T-cell (primary cell): ENCODE measurements around the gene MAZ. TPM values are rescaled to one million over a fixed set of nuclear protein-coding genes. Genes with fewer than 3 reads are reported as not detected.
"Not testable (repeated sequence)": the region's sequence is repeated elsewhere in the genome, so short reads cannot be mapped to it uniquely, and the experiment has no call there.

Source experiments
- ATAC-seq, 4 experiments: fragments of 200-7000 bp in 3 of 4; fragments of 150-1000 bp in 1 of 4; cut with Tn5 transposase; replicated peaks in 1 of 4; 1 replicate in 3 of 4; 2 replicates in 1 of 4; pipeline ENCODE4 v1.10.0; 2021; ENCODE audit warnings: moderate library complexity in 3 of 4, mild to moderate bottlenecking in 2 of 4, moderate number of reproducible peaks in 1 of 4
- CTCF ChIA-PET, 2 donors: fragments of 300-600 bp; sonication (Branson Sonifier 250); formaldehyde crosslinking; loops; one replicate each; lab custom pipeline; 2022; ENCODE audit warnings: antibody characterized with exemption in 2 of 2; lab: Charles Lee
- POLR2A ChIA-PET, 2 donors: fragments of 300-600 bp; sonication (Branson Sonifier 250); formaldehyde crosslinking; loops; one replicate each; lab custom pipeline; 2022; ENCODE audit warnings: antibody characterized with exemption in 2 of 2; lab: Charles Lee
- DNase-seq, 35 experiments: peaks; one replicate each; pipeline versions ENCODE4 v3.0.0 to v3.0.0-alpha.2; 2013 to 2023
- H3K27ac ChIP-seq: one replicate; pipeline ENCODE4 v1.5.1; 2013; ENCODE audit warnings: low read length
- H3K27me3 ChIP-seq, 2 experiments: replicated peaks in 1 of 2; 1 replicate in 1 of 2; 2 replicates in 1 of 2; pipeline versions ENCODE4 v1.6.1 to v1.7.0; 2013; ENCODE audit warnings: low read length in 1 of 2, mixed read lengths in 1 of 2; ENCODE audit not compliant: control insufficient read depth in 2 of 2, insufficient read depth in 2 of 2; ENCODE audit errors: extremely low read depth in 1 of 2
- H3K36me3 ChIP-seq, 2 donors: 1 replicate in 1 of 2; 2 replicates in 1 of 2; pipeline versions ENCODE4 v1.6.1 to v1.7.0; 2013; ENCODE audit warnings: low read length in 1 of 2; ENCODE audit not compliant: control insufficient read depth in 2 of 2, insufficient read depth in 1 of 2; ENCODE audit errors: extremely low read depth in 1 of 2
- H3K4me1 ChIP-seq, 2 experiments: 1 replicate in 1 of 2; 2 replicates in 1 of 2; pipeline versions ENCODE4 v1.6.1 to v1.7.0; 2013; ENCODE audit warnings: low read length in 2 of 2, mixed read lengths in 1 of 2; ENCODE audit not compliant: insufficient read depth in 2 of 2, control insufficient read depth in 1 of 2; ENCODE audit errors: extremely low read depth in 1 of 2
- H3K4me3 ChIP-seq, 2 donors: 1 replicate in 1 of 2; 2 replicates in 1 of 2; pipeline versions ENCODE4 v1.5.1 to v1.7.0; 2013; ENCODE audit warnings: mild to moderate bottlenecking in 2 of 2, low read length in 1 of 2, moderate library complexity in 1 of 2; ENCODE audit not compliant: control insufficient read depth in 1 of 2; ENCODE audit errors: extremely low read depth in 1 of 2
- H3K9me3 ChIP-seq: 2 replicates; pipeline ENCODE4 v1.7.0; 2013
- H3K27ac Mint-ChIP-seq, 2 donors: one replicate each; pipeline ENCODE4 v1.8.0; 2020 to 2021; ENCODE audit warnings: mild to moderate bottlenecking in 2 of 2, mixed read lengths in 2 of 2
- H3K27me3 Mint-ChIP-seq, 2 donors: one replicate each; pipeline ENCODE4 v1.8.0; 2021 to 2022; ENCODE audit warnings: mixed read lengths in 2 of 2
- H3K36me3 Mint-ChIP-seq: one replicate; pipeline ENCODE4 v1.8.0; 2021; ENCODE audit warnings: mixed read lengths
- H3K4me1 Mint-ChIP-seq, 3 donors: one replicate each; pipeline ENCODE4 v1.8.0; 2020 to 2022; ENCODE audit warnings: mixed read lengths in 3 of 3, mild to moderate bottlenecking in 1 of 3
- H3K4me3 Mint-ChIP-seq, 3 donors: one replicate each; pipeline ENCODE4 v1.8.0; 2020 to 2022; ENCODE audit warnings: mild to moderate bottlenecking in 3 of 3, mixed read lengths in 3 of 3, moderate library complexity in 3 of 3
- H3K9me3 Mint-ChIP-seq, 3 donors: one replicate each; pipeline ENCODE4 v1.8.0; 2020 to 2022; ENCODE audit warnings: mixed read lengths in 3 of 3
- WGBS: methylation state at CpG from one replicate; pipeline ENCODE4 v1.1.5; 2013; ENCODE audit warnings: missing lambda C conversion rate; ENCODE audit not compliant: insufficient coverage; 5-methylcytosine and 5-hydroxymethylcytosine counted together
- total RNA-seq, 35 experiments: library from RNA in 6 of 35; stranded (reverse) in 6 of 35; fragments of 120-200 nt in 1 of 35; gene quantifications; one replicate each; pipeline versions ENCODE4 v1.2.1 to v1.2.4 and lab custom pipeline; 2013 to 2026

MAZ gene
- total RNA-seq, 5 donors from 2014 or later (not counting 1 experiment from before 2014, with no cell fraction given), result 240 to 326 (median 305) TPM

DNA sequence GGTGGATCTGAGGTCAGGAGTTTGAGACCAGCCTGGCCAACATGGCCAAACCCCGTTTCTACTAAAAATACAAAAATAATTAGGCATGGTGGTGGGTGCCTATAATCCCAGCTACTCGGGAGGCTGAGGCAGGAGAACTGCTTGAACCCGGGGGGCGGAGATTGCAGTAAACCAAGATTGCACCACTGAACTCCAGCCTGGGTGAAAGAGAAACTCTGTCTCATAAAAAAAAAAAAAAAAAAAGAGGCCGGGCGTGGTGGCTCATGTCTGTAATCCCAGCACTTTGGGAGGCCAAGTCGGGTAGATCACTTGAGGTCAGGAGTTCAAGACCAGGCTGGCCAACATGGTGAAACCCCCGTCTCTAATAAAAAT lies 45.1 kb upstream of the MAZ start:
- H3K36me3 Mint-ChIP-seq, H3K27ac ChIP-seq, H3K9me3 ChIP-seq, H3K27ac Mint-ChIP-seq, H3K9me3 Mint-ChIP-seq, H3K27me3 ChIP-seq, DNase-seq, H3K4me3 ChIP-seq, H3K36me3 ChIP-seq, ATAC-seq, H3K4me3 Mint-ChIP-seq, H3K27me3 Mint-ChIP-seq: not testable (repeated sequence)
- ChIA-PET POLR2A (interaction anchor here in 1 of 2 donors (0.7 to 1.2 kb wide), 3 partner anchors 15 to 26 kb away, joined by 4 to 5 read pairs (median 4); no protein-coding TSS in a partner anchor), CTCF (interaction anchor here (0.6 to 0.7 kb wide), 2 partner anchors 18 to 41 kb away, joined by 4 to 7 read pairs; no protein-coding TSS in a partner anchor)
- peaks cover 16 to 27% of the 10 kb centered on the region in 2 experiments for H3K4me1 ChIP-seq
- H3K4me1 Mint-ChIP-seq, result peaks cover 27 to 42% (median 39%) of the 10 kb centered on the region in 3 donors
- 100% methylated on average over 2 of the region's 8 CpGs for whole genome bisulfite sequencing

DNA sequence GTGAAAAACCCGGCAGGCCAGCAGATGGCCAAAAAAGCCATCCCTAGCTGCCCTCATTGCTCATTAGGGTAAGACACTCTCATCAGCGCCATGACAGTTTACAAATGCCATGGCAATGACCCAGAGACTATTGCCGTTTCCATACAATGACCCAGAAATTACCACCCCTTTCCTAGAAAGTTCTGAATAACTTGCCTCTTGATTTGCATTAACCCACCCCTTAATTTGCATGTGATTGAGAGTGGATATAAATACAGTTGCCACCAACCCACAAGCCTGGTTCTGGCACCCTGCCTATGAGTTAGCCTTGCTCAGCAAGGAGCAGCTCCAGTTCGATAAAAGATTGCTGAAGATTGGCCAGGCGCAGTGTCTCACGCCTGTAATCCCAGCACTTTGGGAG lies 44.4 kb upstream of the MAZ start:
- Mint-ChIP-seq H3K27me3 (no peaks in the 10 kb centered on the region), H3K4me1 (peaks cover 21 to 36% (median 33%) of the 10 kb centered on the region in 3 donors), H3K36me3 (no peaks in the 10 kb centered on the region), H3K9me3 (no peaks in the 10 kb centered on the region), H3K4me3 (no peak overlapping the region), H3K27ac (no peak overlapping the region)
- Histone ChIP-seq H3K36me3 (no peaks in the 10 kb centered on the region), H3K9me3 (no peaks in the 10 kb centered on the region), H3K27ac (no peak overlapping the region), H3K4me1 (peaks cover 11 to 22% of the 10 kb centered on the region in 2 experiments), H3K27me3 (no peaks in the 10 kb centered on the region), H3K4me3 (no peak overlapping the region)
- ATAC-seq, result no peak
- WGBS, result 100% methylated on average over 1 of the region's 6 CpGs
- no peak for DNase-seq
- ChIA-PET POLR2A (interaction anchor here in 1 of 2 donors (0.6 to 0.7 kb wide), 2 partner anchors 27 to 41 kb away, joined by 3 to 4 read pairs; no protein-coding TSS in a partner anchor), CTCF (interaction anchor here (0.6 to 0.7 kb wide), 3 partner anchors 33 to 40 kb away, joined by 3 to 10 read pairs (median 7); no protein-coding TSS in a partner anchor)

DNA sequence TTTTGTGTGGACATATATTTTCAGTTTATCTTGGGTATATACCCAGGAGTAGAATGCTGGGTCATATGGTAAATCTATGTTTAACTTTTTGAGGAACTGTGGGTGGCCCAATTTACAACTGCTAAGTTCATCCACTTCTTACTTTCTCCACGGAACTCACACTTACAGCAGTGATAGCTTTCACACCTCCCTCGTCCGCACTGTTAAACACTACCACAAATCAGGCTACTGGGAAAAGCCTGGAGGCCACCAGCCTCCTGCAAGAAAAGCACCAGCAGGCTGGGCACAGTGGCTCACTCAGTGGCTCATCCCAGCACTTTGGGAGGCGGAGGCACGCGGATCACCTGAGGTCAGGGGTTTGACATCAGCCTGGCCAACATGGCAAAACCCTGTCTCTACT lies 43.0 kb upstream of the MAZ start:
- DNase-seq, result no peak
- H3K4me1 Mint-ChIP-seq, result peaks cover 9 to 31% (median 22%) of the 10 kb centered on the region in 3 donors
- ChIA-PET POLR2A (interaction anchor here in 1 of 2 donors (0.6 kb wide), 1 partner anchor 17 kb away, joined by 5 read pairs; no protein-coding TSS in a partner anchor), CTCF (no interaction called here)
- peak in 1 of 4 experiments; percentile 6 for ATAC-seq
- Histone ChIP-seq H3K4me1 (peaks cover 3 to 8% of the 10 kb centered on the region in 2 experiments), H3K27ac (no peak overlapping the region), H3K27me3 (no peaks in the 10 kb centered on the region), H3K9me3 (no peaks in the 10 kb centered on the region), H3K4me3 (no peak overlapping the region), H3K36me3 (no peaks in the 10 kb centered on the region)
- no peaks in the 10 kb centered on the region for H3K9me3 Mint-ChIP-seq
- WGBS, result 81% methylated on average over 3 of the region's 6 CpGs
- no peak overlapping the region for H3K27ac Mint-ChIP-seq
- H3K36me3 Mint-ChIP-seq, result no peaks in the 10 kb centered on the region
- no peaks in the 10 kb centered on the region for H3K27me3 Mint-ChIP-seq
- peak overlapping the region in 1 of 3 donors; percentile 53 for H3K4me3 Mint-ChIP-seq

DNA sequence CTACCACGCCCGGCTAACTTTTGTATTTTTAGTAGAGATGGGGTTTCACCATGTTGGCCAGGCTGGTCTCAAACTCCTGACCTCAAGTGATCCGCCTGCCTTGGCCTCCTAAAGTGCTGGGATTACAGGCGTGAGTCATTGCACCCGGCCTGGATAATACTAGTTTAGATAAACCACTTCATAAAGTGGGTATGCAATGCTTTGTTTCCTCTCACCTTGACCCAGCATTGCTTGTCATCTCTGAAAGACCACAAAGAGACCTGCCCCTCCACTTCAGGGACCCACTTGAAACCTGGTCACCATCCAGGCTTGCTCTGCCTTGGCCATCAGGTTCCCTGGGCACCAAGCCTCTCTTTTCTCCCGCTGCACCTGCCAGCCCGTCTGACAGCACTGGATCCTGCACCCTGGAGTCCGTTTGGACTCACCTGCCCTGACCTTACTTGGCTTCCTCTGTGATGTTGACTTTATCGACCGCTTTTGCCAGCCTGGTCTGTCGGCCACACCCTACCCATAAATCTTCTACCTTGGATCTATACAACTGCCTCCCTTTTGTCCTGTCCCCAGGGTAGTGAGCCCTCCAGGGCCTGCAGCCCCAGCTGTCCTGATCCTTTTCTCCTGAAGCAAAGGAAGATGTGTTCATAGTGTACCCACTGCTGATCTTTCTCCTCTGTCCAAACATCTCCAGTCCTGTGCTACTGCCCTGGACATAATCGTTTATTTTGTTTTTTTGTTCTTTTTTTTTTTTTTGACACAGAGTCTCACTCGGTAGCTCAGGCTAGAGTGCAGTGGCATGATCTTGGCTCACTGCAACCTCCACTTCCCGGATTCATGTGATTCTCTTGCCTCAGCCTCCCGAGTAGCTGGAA lies 40.9 kb upstream of the MAZ start:
- no peaks in the 10 kb centered on the region for H3K27me3 Mint-ChIP-seq
- H3K27ac ChIP-seq, result no peak overlapping the region
- H3K9me3 ChIP-seq, result no peaks in the 10 kb centered on the region
- no peak overlapping the region for H3K4me3 Mint-ChIP-seq
- H3K36me3 ChIP-seq, result no peaks in the 10 kb centered on the region
- H3K4me3 ChIP-seq, result no peak overlapping the region
- no peaks in the 10 kb centered on the region for H3K9me3 Mint-ChIP-seq
- H3K36me3 Mint-ChIP-seq, result no peaks in the 10 kb centered on the region
- POLR2A ChIA-PET, result no interaction called here
- CTCF ChIA-PET, result interaction anchor here in 1 of 2 donors (0.6 to 1.4 kb wide), 2 partner anchors 11 to 74 kb away, joined by 5 read pairs; no protein-coding TSS in a partner anchor
- peaks cover 7 to 30% (median 22%) of the 10 kb centered on the region in 3 donors for H3K4me1 Mint-ChIP-seq
- no peak for DNase-seq
- H3K27me3 ChIP-seq, result no peaks in the 10 kb centered on the region
- ATAC-seq, result no peak
- 91% methylated on average over 11 of the region's 15 CpGs for WGBS
- no peak overlapping the region for H3K27ac Mint-ChIP-seq
- H3K4me1 ChIP-seq, result peaks cover 0 to 3% of the 10 kb centered on the region in 2 experiments

DNA sequence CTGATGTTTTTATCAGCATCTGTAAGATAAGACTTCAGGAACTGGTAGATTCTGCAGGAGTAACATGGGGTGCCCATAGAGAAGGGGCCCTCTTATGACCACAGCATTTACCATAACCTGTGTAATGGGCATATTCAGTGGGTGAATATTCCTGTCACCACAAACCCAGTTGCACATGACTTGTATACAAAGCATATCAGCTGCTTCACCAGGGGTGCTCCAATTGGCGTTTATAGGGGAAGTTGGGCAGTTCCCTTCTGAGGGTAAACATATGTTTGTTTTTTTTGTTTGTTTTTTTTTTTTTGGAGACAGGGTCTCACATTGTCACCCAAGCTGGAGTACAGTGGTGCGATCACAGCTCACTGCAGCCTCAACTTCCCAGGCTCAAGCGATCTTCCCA lies 39.8 kb upstream of the MAZ start:
- CTCF ChIA-PET, result no interaction called here
- no CpG with 5 or more reads among the region's 3 CpGs for whole genome bisulfite sequencing

DNA sequence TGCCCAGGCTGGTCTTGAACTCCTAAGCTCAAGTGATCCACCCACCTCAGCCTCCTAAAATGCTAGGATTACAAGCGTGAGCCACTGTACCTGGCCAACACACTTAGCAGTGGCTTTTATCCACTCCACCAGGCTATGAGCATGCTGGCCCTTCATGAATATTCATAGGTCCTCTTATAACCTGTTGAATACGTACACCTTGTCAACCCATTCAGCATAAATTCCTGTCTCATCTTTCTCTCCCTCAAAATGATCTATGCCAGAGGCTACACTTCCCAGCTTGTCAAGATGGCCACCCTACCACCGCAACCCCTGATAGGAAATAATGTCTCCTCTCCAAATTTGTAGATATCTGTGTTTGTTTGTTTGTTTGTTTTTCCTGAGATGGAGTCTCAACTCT lies 39.3 kb upstream of the MAZ start:
- 86% methylated on average over 2 of the region's 3 CpGs for WGBS
- POLR2A ChIA-PET, result no interaction called here

More for the DNA sequence above, 39.8 kb upstream of the MAZ start:
- Mint-ChIP-seq H3K4me3 (no peak overlapping the region), H3K36me3 (no peaks in the 10 kb centered on the region), H3K27me3 (no peaks in the 10 kb centered on the region), H3K4me1 (peaks cover 8 to 32% (median 19%) of the 10 kb centered on the region in 3 donors), H3K27ac (no peak overlapping the region), H3K9me3 (no peaks in the 10 kb centered on the region)
- POLR2A ChIA-PET, result interaction anchor here in 1 of 2 donors (0.6 kb wide), 1 partner anchor 19 kb away, joined by 4 read pairs; no protein-coding TSS in a partner anchor
- Histone ChIP-seq H3K27ac (no peak overlapping the region), H3K4me3 (no peak overlapping the region), H3K4me1 (peaks cover 0 to 3% of the 10 kb centered on the region in 2 experiments), H3K27me3 (no peaks in the 10 kb centered on the region), H3K9me3 (no peaks in the 10 kb centered on the region), H3K36me3 (no peaks in the 10 kb centered on the region)
- ATAC-seq (no peak), DNase-seq (no peak)

More for the DNA sequence above, 39.3 kb upstream of the MAZ start:
- DNase-seq (no peak), ATAC-seq (no peak)
- Mint-ChIP-seq H3K4me3 (no peak overlapping the region), H3K36me3 (no peaks in the 10 kb centered on the region), H3K27ac (no peak overlapping the region), H3K9me3 (no peaks in the 10 kb centered on the region), H3K27me3 (no peaks in the 10 kb centered on the region), H3K4me1 (peaks cover 8 to 32% (median 19%) of the 10 kb centered on the region in 3 donors)
- H3K36me3 ChIP-seq, result no peaks in the 10 kb centered on the region
- no peaks in the 10 kb centered on the region for H3K27me3 ChIP-seq
- CTCF ChIA-PET, result no interaction called here
- no peak overlapping the region for H3K4me3 ChIP-seq
- H3K4me1 ChIP-seq, result peaks cover 0 to 3% of the 10 kb centered on the region in 2 experiments
- no peaks in the 10 kb centered on the region for H3K9me3 ChIP-seq
- no peak overlapping the region for H3K27ac ChIP-seq
